ENCODE data around the gene ADH6. TPM values are rescaled to one million over a fixed set of nuclear protein-coding genes. Genes with fewer than 3 reads are reported as not detected.

The ADH6 gene
- total RNA-seq, 1 experiment from 2014 or later: 0.07 TPM

GRCh38 chr4:99157478-99157935, 61.5 kb downstream of the ADH6 start:
- CTCF ChIA-PET: no interaction called here
- ATAC-seq (no peak), DNase-seq (ENCODE audit: low spot score) (no peak)
- Mint-ChIP-seq H3K27me3 (ENCODE audit: low read depth) (no peaks in the 10 kb centered on the region), H3K27ac (no peak overlapping the region), H3K36me3 (0 out of 2 replicates have a peak, but pooled peaks cover 11% of the 10 kb centered on the region), H3K9me3 (peaks cover 23% of the 10 kb centered on the region), H3K4me1 (no peaks in the 10 kb centered on the region), H3K4me3 (no peak overlapping the region)
- TF ChIP-seq ERG (CRISPR knock-in tag; IDR thresholded peaks at IDR 0.05): no peak
- peak; percentile 80 for TF ChIP-seq GABPB1 (CRISPR knock-in tag; IDR thresholded peaks at IDR 0.05)
- POLR2A ChIA-PET: no interaction called here

- Mint-ChIP-seq H3K4me1 (no peaks in the 10 kb centered on the region), H3K27ac (no peak overlapping the region), H3K36me3 (0 out of 2 replicates have a peak, but pooled peaks cover 13% of the 10 kb centered on the region), H3K27me3 (ENCODE audit: low read depth) (no peaks in the 10 kb centered on the region), H3K9me3 (peaks cover 26% of the 10 kb centered on the region), H3K4me3 (no peak overlapping the region)
- TF ChIP-seq RORB (CRISPR knock-in tag; IDR thresholded peaks at IDR 0.05): no peak
- TF ChIP-seq, protein P1, sequence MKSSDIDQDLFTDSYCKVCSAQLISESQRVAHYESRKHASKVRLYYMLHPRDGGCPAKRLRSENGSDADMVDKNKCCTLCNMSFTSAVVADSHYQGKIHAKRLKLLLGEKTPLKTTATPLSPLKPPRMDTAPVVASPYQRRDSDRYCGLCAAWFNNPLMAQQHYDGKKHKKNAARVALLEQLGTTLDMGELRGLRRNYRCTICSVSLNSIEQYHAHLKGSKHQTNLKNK (CRISPR knock-in tag; IDR thresholded peaks at IDR 0.05): no peak
- TF ChIP-seq SMAD4 (CRISPR knock-in tag; IDR thresholded peaks at IDR 0.05): no peak
- no peak for TF ChIP-seq GTF2I (CRISPR knock-in tag; conservative IDR thresholded peaks at IDR 0.05)
- TF ChIP-seq, protein P2, sequence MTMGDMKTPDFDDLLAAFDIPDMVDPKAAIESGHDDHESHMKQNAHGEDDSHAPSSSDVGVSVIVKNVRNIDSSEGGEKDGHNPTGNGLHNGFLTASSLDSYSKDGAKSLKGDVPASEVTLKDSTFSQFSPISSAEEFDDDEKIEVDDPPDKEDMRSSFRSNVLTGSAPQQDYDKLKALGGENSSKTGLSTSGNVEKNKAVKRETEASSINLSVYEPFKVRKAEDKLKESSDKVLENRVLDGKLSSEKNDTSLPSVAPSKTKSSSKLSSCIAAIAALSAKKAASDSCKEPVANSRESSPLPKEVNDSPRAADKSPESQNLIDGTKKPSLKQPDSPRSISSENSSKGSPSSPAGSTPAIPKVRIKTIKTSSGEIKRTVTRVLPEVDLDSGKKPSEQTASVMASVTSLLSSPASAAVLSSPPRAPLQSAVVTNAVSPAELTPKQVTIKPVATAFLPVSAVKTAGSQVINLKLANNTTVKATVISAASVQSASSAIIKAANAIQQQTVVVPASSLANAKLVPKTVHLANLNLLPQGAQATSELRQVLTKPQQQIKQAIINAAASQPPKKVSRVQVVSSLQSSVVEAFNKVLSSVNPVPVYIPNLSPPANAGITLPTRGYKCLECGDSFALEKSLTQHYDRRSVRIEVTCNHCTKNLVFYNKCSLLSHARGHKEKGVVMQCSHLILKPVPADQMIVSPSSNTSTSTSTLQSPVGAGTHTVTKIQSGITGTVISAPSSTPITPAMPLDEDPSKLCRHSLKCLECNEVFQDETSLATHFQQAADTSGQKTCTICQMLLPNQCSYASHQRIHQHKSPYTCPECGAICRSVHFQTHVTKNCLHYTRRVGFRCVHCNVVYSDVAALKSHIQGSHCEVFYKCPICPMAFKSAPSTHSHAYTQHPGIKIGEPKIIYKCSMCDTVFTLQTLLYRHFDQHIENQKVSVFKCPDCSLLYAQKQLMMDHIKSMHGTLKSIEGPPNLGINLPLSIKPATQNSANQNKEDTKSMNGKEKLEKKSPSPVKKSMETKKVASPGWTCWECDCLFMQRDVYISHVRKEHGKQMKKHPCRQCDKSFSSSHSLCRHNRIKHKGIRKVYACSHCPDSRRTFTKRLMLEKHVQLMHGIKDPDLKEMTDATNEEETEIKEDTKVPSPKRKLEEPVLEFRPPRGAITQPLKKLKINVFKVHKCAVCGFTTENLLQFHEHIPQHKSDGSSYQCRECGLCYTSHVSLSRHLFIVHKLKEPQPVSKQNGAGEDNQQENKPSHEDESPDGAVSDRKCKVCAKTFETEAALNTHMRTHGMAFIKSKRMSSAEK (CRISPR knock-in tag; IDR thresholded peaks at IDR 0.05; ENCODE audit: borderline replicate concordance): no peak
- no peak for TF ChIP-seq ZNF232 (CRISPR knock-in tag; IDR thresholded peaks at IDR 0.05)
- TF ChIP-seq HMGA2 (CRISPR knock-in tag; IDR thresholded peaks at IDR 0.05): no peak
- no peak for TF ChIP-seq ZNF138 (CRISPR knock-in tag; conservative IDR thresholded peaks at IDR 0.05)
- no peak for TF ChIP-seq NFE2L1 (CRISPR knock-in tag; IDR thresholded peaks at IDR 0.05)
- TF ChIP-seq, protein P3, sequence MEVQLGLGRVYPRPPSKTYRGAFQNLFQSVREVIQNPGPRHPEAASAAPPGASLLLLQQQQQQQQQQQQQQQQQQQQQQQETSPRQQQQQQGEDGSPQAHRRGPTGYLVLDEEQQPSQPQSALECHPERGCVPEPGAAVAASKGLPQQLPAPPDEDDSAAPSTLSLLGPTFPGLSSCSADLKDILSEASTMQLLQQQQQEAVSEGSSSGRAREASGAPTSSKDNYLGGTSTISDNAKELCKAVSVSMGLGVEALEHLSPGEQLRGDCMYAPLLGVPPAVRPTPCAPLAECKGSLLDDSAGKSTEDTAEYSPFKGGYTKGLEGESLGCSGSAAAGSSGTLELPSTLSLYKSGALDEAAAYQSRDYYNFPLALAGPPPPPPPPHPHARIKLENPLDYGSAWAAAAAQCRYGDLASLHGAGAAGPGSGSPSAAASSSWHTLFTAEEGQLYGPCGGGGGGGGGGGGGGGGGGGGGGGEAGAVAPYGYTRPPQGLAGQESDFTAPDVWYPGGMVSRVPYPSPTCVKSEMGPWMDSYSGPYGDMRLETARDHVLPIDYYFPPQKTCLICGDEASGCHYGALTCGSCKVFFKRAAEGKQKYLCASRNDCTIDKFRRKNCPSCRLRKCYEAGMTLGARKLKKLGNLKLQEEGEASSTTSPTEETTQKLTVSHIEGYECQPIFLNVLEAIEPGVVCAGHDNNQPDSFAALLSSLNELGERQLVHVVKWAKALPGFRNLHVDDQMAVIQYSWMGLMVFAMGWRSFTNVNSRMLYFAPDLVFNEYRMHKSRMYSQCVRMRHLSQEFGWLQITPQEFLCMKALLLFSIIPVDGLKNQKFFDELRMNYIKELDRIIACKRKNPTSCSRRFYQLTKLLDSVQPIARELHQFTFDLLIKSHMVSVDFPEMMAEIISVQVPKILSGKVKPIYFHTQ (CRISPR knock-in tag; IDR thresholded peaks at IDR 0.05): no peak
- no peak for TF ChIP-seq ZNF219 (CRISPR knock-in tag; IDR thresholded peaks at IDR 0.05; ENCODE audit: borderline replicate concordance)
- TF ChIP-seq ZNF416 (CRISPR knock-in tag; IDR thresholded peaks at IDR 0.05): no peak
- no peak for TF ChIP-seq CDX4 (CRISPR knock-in tag; IDR thresholded peaks at IDR 0.05; ENCODE audit: borderline replicate concordance)
- TF ChIP-seq ZNF121 (CRISPR knock-in tag; IDR thresholded peaks at IDR 0.05): no peak
- TF ChIP-seq, protein P4, sequence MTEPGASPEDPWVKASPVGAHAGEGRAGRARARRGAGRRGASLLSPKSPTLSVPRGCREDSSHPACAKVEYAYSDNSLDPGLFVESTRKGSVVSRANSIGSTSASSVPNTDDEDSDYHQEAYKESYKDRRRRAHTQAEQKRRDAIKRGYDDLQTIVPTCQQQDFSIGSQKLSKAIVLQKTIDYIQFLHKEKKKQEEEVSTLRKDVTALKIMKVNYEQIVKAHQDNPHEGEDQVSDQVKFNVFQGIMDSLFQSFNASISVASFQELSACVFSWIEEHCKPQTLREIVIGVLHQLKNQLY (CRISPR knock-in tag; IDR thresholded peaks at IDR 0.05): no peak
- no peak for TF ChIP-seq CREM (CRISPR knock-in tag; IDR thresholded peaks at IDR 0.05)
- no peak for TF ChIP-seq NFYB (CRISPR knock-in tag; conservative IDR thresholded peaks at IDR 0.05; ENCODE audit: low read depth)
- TF ChIP-seq ZNF396 (CRISPR knock-in tag; IDR thresholded peaks at IDR 0.05; ENCODE audit: borderline replicate concordance): no peak
- no peak for TF ChIP-seq ERG (CRISPR knock-in tag; IDR thresholded peaks at IDR 0.05)
- TF ChIP-seq EMX1 (CRISPR knock-in tag; IDR thresholded peaks at IDR 0.05): no peak
- CTCF ChIA-PET: no interaction called here
- DNase-seq (ENCODE audit: low spot score): no peak
- no peak for ATAC-seq
- POLR2A ChIA-PET: no interaction called here
These were observed 62.1 kb downstream of the ADH6 start for GRCh38 chr4:99156992-99157391.
